IPS DF 6.9 (cell line): ENCODE data around the gene KCNB1.
"Not testable (repeated sequence)": the region's sequence is repeated elsewhere in the genome, so short reads cannot be mapped to it uniquely, and the experiment has no call there.

Experiments
- DNase-seq: peaks from one replicate; pipeline ENCODE4 v3.0.0-alpha.2; 2013; ENCODE audit warnings: low read depth, low spot score
- H3K27ac ChIP-seq: one replicate; pipeline ENCODE4 v1.5.1; 2013; ENCODE audit warnings: low read length, control low read depth
- H3K27me3 ChIP-seq: 2 replicates; pipeline ENCODE4 v1.6.1; 2013; ENCODE audit warnings: mild to moderate bottlenecking, low read length; ENCODE audit not compliant: control insufficient read depth, insufficient read depth
- H3K36me3 ChIP-seq: 2 replicates; pipeline ENCODE4 v1.6.1; 2013; ENCODE audit warnings: low read length; ENCODE audit not compliant: control insufficient read depth, insufficient read depth
- H3K4me1 ChIP-seq: 2 replicates; pipeline ENCODE4 v1.6.1; 2013; ENCODE audit warnings: low read length; ENCODE audit not compliant: control insufficient read depth, insufficient read depth
- H3K4me3 ChIP-seq: 2 replicates; pipeline ENCODE4 v1.5.1; 2013; ENCODE audit warnings: mild to moderate bottlenecking, low read length
- H3K9me3 ChIP-seq: 2 replicates; pipeline ENCODE4 v1.6.1; 2013; ENCODE audit warnings: low read length, inconsistent platforms; ENCODE audit not compliant: control insufficient read depth, insufficient read depth
- WGBS: extraction: QIAGEN DNeasy Blood & Tissue Kit; methylation state at CpG from one replicate; pipeline ENCODE4 v1.1.7; 2013; ENCODE audit warnings: mixed read lengths, missing lambda C conversion rate; ENCODE audit not compliant: insufficient read length, insufficient coverage; 5-methylcytosine and 5-hydroxymethylcytosine counted together

KCNB1 gene

GRCh38 chr20:49415005-49415667 lies 67.3 kb downstream of the KCNB1 start:
- no CpG with 5 or more reads among the region's 8 CpGs for WGBS
- H3K27ac ChIP-seq, result no peak overlapping the region

GRCh38 chr20:49413677-49414076 lies 68.8 kb downstream of the KCNB1 start:
- no peak overlapping the region for H3K4me3 ChIP-seq
- no peaks in the 10 kb centered on the region for H3K36me3 ChIP-seq
- no peaks in the 10 kb centered on the region for H3K27me3 ChIP-seq
- no peaks in the 10 kb centered on the region for H3K4me1 ChIP-seq
- no peaks in the 10 kb centered on the region for H3K9me3 ChIP-seq
- WGBS, result no CpG with 5 or more reads among the region's 4 CpGs
- DNase-seq, result no peak
- H3K27ac ChIP-seq, result no peak overlapping the region

More at GRCh38 chr20:49415005-49415667, 67.3 kb downstream of the KCNB1 start:
- Histone ChIP-seq H3K9me3 (no peaks in the 10 kb centered on the region), H3K36me3 (no peaks in the 10 kb centered on the region), H3K4me3 (no peak overlapping the region), H3K4me1 (no peaks in the 10 kb centered on the region), H3K27me3 (no peaks in the 10 kb centered on the region)
- DNase-seq, result no peak

GRCh38 chr20:49412953-49413352 lies 69.5 kb downstream of the KCNB1 start:
- 100% methylated on average over 1 of the region's 6 CpGs for WGBS

GRCh38 chr20:49412254-49412653 lies 70.2 kb downstream of the KCNB1 start:
- H3K27ac ChIP-seq, result no peak overlapping the region
- no peaks in the 10 kb centered on the region for H3K9me3 ChIP-seq
- DNase-seq, result no peak
- whole genome bisulfite sequencing, result no CpG with 5 or more reads among the region's 4 CpGs
- no peak overlapping the region for H3K4me3 ChIP-seq
- H3K36me3 ChIP-seq, result no peaks in the 10 kb centered on the region
- H3K4me1 ChIP-seq, result no peaks in the 10 kb centered on the region
- no peaks in the 10 kb centered on the region for H3K27me3 ChIP-seq

More at GRCh38 chr20:49412953-49413352, 69.5 kb downstream of the KCNB1 start:
- Histone ChIP-seq H3K27ac (no peak overlapping the region), H3K36me3 (no peaks in the 10 kb centered on the region), H3K4me3 (no peak overlapping the region), H3K9me3 (no peaks in the 10 kb centered on the region), H3K4me1 (no peaks in the 10 kb centered on the region), H3K27me3 (no peaks in the 10 kb centered on the region)
- no peak for DNase-seq

GRCh38 chr20:49411221-49411925 lies 71.1 kb downstream of the KCNB1 start:
- H3K4me1 ChIP-seq, result no peaks in the 10 kb centered on the region
- H3K4me3 ChIP-seq, result no peak overlapping the region
- H3K36me3 ChIP-seq, result no peaks in the 10 kb centered on the region
- H3K27ac ChIP-seq, result no peak overlapping the region
- no peak for DNase-seq
- H3K9me3 ChIP-seq, result no peaks in the 10 kb centered on the region
- no peaks in the 10 kb centered on the region for H3K27me3 ChIP-seq
- WGBS, result no CpG with 5 or more reads among the region's 10 CpGs

- not testable (repeated sequence) for H3K4me3 ChIP-seq, H3K27me3 ChIP-seq, H3K36me3 ChIP-seq, DNase-seq, H3K27ac ChIP-seq, H3K9me3 ChIP-seq, H3K4me1 ChIP-seq
- no CpG with 5 or more reads among the region's 5 CpGs for WGBS
These were observed 72.4 kb downstream of the KCNB1 start for GRCh38 chr20:49409975-49410621.

- Histone ChIP-seq H3K4me3 (no peak overlapping the region), H3K27ac (no peak overlapping the region), H3K36me3 (no peaks in the 10 kb centered on the region), H3K9me3 (no peaks in the 10 kb centered on the region), H3K4me1 (no peaks in the 10 kb centered on the region), H3K27me3 (no peaks in the 10 kb centered on the region)
- DNase-seq, result no peak
- no CpG with 5 or more reads among the region's 13 CpGs for WGBS
These were observed 73.0 kb downstream of the KCNB1 start for GRCh38 chr20:49409302-49409974.

GRCh38 chr20:49408509-49409104 lies 73.9 kb downstream of the KCNB1 start:
- WGBS, result no CpG with 5 or more reads among the region's 11 CpGs
- Histone ChIP-seq H3K4me1 (no peaks in the 10 kb centered on the region), H3K4me3 (no peak overlapping the region), H3K36me3 (no peaks in the 10 kb centered on the region), H3K9me3 (no peaks in the 10 kb centered on the region), H3K27ac (no peak overlapping the region), H3K27me3 (no peaks in the 10 kb centered on the region)
- DNase-seq, result no peak

GRCh38 chr20:49406666-49407065 lies 75.8 kb downstream of the KCNB1 start:
- no CpG with 5 or more reads among the region's 9 CpGs for WGBS

GRCh38 chr20:49405696-49406095 lies 76.8 kb downstream of the KCNB1 start:
- Histone ChIP-seq H3K4me3 (no peak overlapping the region), H3K27me3 (no peaks in the 10 kb centered on the region), H3K4me1 (no peaks in the 10 kb centered on the region), H3K27ac (no peak overlapping the region), H3K9me3 (no peaks in the 10 kb centered on the region), H3K36me3 (no peaks in the 10 kb centered on the region)
- WGBS, result no CpG with 5 or more reads among the region's 5 CpGs
- no peak for DNase-seq

More at GRCh38 chr20:49406666-49407065, 75.8 kb downstream of the KCNB1 start:
- Histone ChIP-seq H3K27ac (no peak overlapping the region), H3K9me3 (no peaks in the 10 kb centered on the region), H3K27me3 (no peaks in the 10 kb centered on the region), H3K4me1 (no peaks in the 10 kb centered on the region), H3K4me3 (no peak overlapping the region), H3K36me3 (no peaks in the 10 kb centered on the region)
- DNase-seq, result no peak
